Esophagus squamous epithelium (tissue), 5 donors: ENCODE measurements around the gene CNNM4. TPM values are rescaled to one million over a fixed set of nuclear protein-coding genes. Genes with fewer than 3 reads are reported as not detected.

Experiments
- DNase-seq: peaks from one replicate; lab custom pipeline; 2025; lab: John Stamatoyannopoulos, UW
- H3K27ac ChIP-seq, 4 donors: fragments of 200-600 bp; sonication (generic); one replicate each; pipeline ENCODE4 v1.5.1; 2016 to 2019; ENCODE audit warnings: mild to moderate bottlenecking in 1 of 4
- H3K27me3 ChIP-seq, 4 donors: fragments of 200-600 bp; sonication (generic); 1 replicate in 3 of 4; 2 replicates in 1 of 4; pipeline versions ENCODE4 v1.5.1 to v1.6.0; 2017 to 2021; ENCODE audit warnings: antibody characterized with exemption in 1 of 4
- H3K36me3 ChIP-seq, 3 donors: fragments of 200-600 bp; sonication (generic); one replicate each; pipeline ENCODE4 v1.5.1; 2016 to 2019
- H3K4me1 ChIP-seq, 3 donors: fragments of 200-600 bp; sonication (generic); one replicate each; pipeline ENCODE4 v1.5.1; 2017 to 2019
- H3K4me3 ChIP-seq, 4 donors: fragments of 200-600 bp; sonication (generic); 1 replicate in 3 of 4; 2 replicates in 1 of 4; pipeline ENCODE4 v1.5.1; 2016 to 2019; ENCODE audit warnings: mild to moderate bottlenecking in 2 of 4, moderate library complexity in 1 of 4
- H3K9me3 ChIP-seq, 3 donors: fragments of 200-600 bp; sonication (generic); one replicate each; pipeline ENCODE4 v1.5.1; 2016 to 2019
- POLR2A ChIP-seq, 4 donors: fragments of 450-650 bp; IDR thresholded peaks; one replicate each; pipeline ENCODE4 v1.6.1; 2017; ENCODE audit warnings: antibody characterized with exemption in 4 of 4, mild to moderate bottlenecking in 4 of 4, moderate library complexity in 3 of 4
- WGBS, 2 donors: methylation state at CpG; one replicate each; pipeline ENCODE4 v1.1.5; 2018; 5-methylcytosine and 5-hydroxymethylcytosine counted together
- intact Hi-C: fragments of 100-400 bp; cut with DNase I; formaldehyde crosslinking; loops from one replicate; pipeline ENCODE4 v1.15.0; 2022
- total RNA-seq, 4 donors: library from RNA; depleted of rRNA; stranded (reverse); fragments of >200 nt; gene quantifications; one replicate each; pipeline ENCODE4 v1.1.0, GENCODE V29; 2016
- TF ChIP-seq, protein P1 (sequence below), 6 experiments: fragments of 450-650 bp in 4 of 6; fragments of 200-600 bp in 2 of 6; sonication (generic) in 2 of 6; IDR thresholded peaks; one replicate each; pipeline ENCODE4 v1.5.1; 2016 to 2019; ENCODE audit warnings: antibody characterized with exemption in 6 of 6, mild to moderate bottlenecking in 4 of 6, moderate library complexity in 4 of 6
- donor health status: DM: yes; HTN: yes; CAD: no.

The CNNM4 gene
- total RNA-seq, 4 donors from 2014 or later: 3.4 to 8.5 (median 6.7) TPM

DNA sequence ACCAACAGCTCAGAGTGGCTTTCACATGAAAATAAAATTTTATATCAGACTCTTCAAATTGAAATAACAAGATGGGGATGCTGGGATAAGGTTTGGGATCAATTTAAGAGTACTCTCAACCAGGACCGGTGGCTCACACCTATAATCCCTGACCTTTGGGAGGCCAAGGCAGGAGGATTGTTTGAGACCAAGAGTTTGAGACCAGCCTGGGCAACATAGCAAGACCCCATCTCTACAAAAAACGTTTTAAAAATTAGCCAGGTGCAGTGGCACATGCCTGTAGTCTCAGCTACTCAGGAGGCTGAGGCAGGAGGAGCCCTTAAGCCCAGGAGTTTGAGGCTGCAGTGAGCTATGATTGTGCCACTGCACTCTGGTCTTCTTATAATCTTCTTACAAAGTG is 23.5 kb upstream of the CNNM4 start:
- WGBS, 2 donors: 52 to 58% methylated on average over 2 of the region's 2 CpGs
- Histone ChIP-seq H3K27ac (peak overlapping the region in 1 of 4 donors; percentile 6), H3K9me3 (no peaks in the 10 kb centered on the region), H3K36me3 (peaks cover 0 to 57% (median 21%) of the 10 kb centered on the region in 3 donors), H3K4me3 (no peak overlapping the region), H3K4me1 (peaks cover 5 to 66% (median 36%) of the 10 kb centered on the region in 3 donors), H3K27me3 (no peaks in the 10 kb centered on the region)
- intact Hi-C loops: no loop called here
- DNase-seq: no peak
- no peak for TF ChIP-seq POLR2A (IDR thresholded peaks at IDR 0.05)
- TF ChIP-seq, protein P1, sequence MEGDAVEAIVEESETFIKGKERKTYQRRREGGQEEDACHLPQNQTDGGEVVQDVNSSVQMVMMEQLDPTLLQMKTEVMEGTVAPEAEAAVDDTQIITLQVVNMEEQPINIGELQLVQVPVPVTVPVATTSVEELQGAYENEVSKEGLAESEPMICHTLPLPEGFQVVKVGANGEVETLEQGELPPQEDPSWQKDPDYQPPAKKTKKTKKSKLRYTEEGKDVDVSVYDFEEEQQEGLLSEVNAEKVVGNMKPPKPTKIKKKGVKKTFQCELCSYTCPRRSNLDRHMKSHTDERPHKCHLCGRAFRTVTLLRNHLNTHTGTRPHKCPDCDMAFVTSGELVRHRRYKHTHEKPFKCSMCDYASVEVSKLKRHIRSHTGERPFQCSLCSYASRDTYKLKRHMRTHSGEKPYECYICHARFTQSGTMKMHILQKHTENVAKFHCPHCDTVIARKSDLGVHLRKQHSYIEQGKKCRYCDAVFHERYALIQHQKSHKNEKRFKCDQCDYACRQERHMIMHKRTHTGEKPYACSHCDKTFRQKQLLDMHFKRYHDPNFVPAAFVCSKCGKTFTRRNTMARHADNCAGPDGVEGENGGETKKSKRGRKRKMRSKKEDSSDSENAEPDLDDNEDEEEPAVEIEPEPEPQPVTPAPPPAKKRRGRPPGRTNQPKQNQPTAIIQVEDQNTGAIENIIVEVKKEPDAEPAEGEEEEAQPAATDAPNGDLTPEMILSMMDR (IDR thresholded peaks at IDR 0.05): no peak

DNA sequence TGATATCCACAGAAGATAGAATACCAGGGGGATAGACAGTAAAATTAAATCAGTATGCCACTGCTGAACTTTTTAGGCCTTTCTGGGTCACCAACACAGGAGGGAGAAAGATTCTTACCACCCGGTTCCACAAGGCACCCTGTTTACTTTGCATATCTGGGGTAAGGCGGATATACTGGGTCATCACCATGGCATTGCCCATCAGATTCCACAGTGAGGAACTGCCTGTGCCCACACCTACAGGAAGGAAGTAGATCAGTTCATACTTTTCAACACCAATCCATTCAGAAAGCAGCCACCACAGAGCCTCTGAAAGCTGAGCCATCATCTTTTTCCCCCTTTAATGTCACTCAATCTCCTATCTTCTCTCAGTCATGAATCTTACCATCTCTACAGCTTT is 22.9 kb upstream of the CNNM4 start:
- TF ChIP-seq POLR2A (IDR thresholded peaks at IDR 0.05): no peak
- TF ChIP-seq, protein P1 (IDR thresholded peaks at IDR 0.05): no peak
- Histone ChIP-seq H3K36me3 (peaks cover 0 to 51% (median 18%) of the 10 kb centered on the region in 3 donors), H3K4me1 (peaks cover 5 to 66% (median 36%) of the 10 kb centered on the region in 3 donors), H3K27me3 (no peaks in the 10 kb centered on the region), H3K27ac (peak overlapping the region in 1 of 4 donors; percentile 6), H3K4me3 (no peak overlapping the region), H3K9me3 (no peaks in the 10 kb centered on the region)
- 59 to 81% methylated on average over 2 of the region's 2 CpGs for WGBS, 2 donors
- no peak for DNase-seq
- intact Hi-C loops: no loop called here

GRCh38 chr2:96739076-96739632 is 21.5 kb upstream of the CNNM4 start:
- TF ChIP-seq, protein P1 (IDR thresholded peaks at IDR 0.05): no peak
- no peak for TF ChIP-seq POLR2A (IDR thresholded peaks at IDR 0.05)
- no peak for DNase-seq

GRCh38 chr2:96739633-96740428 is 20.9 kb upstream of the CNNM4 start, which contains the start of gene LMAN2L:
Gene LMAN2L (minus strand): TSS chr2:96740064. CDS start chr2:96740040, 24 bp downstream.
- Histone ChIP-seq H3K36me3 (peaks cover 0 to 31% (median 0%) of the 10 kb centered on the region in 3 donors), H3K27me3 (no peaks in the 10 kb centered on the region), H3K9me3 (no peaks in the 10 kb centered on the region), H3K27ac (peak within 1 kb of the TSS; percentile 76 to 87 (median 84)), H3K4me3 (peak within 1 kb of the TSS; percentile 66 to 81 (median 75)), H3K4me1 (peaks cover 5 to 53% (median 28%) of the 10 kb centered on the region in 3 donors)
- intact Hi-C loops: no loop called here
- peak; percentile 91 for DNase-seq
- WGBS, 2 donors: 1% methylated on average over 27 to 35 of the region's 43 CpGs
- no peak for TF ChIP-seq POLR2A (IDR thresholded peaks at IDR 0.05)
- TF ChIP-seq, protein P1 (IDR thresholded peaks at IDR 0.05): no peak

More at GRCh38 chr2:96739076-96739632, 21.5 kb upstream of the CNNM4 start:
- H3K27me3 ChIP-seq: no peaks in the 10 kb centered on the region
- 9% methylated on average over 4 of the region's 4 CpGs for WGBS, 2 donors
- intact Hi-C loops: no loop called here
- H3K9me3 ChIP-seq: no peaks in the 10 kb centered on the region
- peaks cover 5 to 60% (median 35%) of the 10 kb centered on the region in 3 donors for H3K4me1 ChIP-seq
- H3K27ac ChIP-seq: peak overlapping the region; percentile 76 to 87 (median 84)
- peaks cover 0 to 38% (median 4%) of the 10 kb centered on the region in 3 donors for H3K36me3 ChIP-seq
- peak overlapping the region; percentile 66 to 81 (median 75) for H3K4me3 ChIP-seq
